Body of pancreas (tissue), 4 donors: ENCODE measurements around the gene GTPBP3.

ENCODE experiments used
- POLR2A ChIP-seq, 3 donors: fragments of 450-650 bp; IDR thresholded peaks; one replicate each; pipeline ENCODE4 v1.6.1; 2016; ENCODE audit warnings: antibody characterized with exemption in 3 of 3, mild to moderate bottlenecking in 2 of 3
- TF ChIP-seq, protein P1 (sequence below), 7 experiments: fragments of 450-650 bp in 4 of 7; fragments of 200-600 bp in 3 of 7; sonication (generic) in 3 of 7; IDR thresholded peaks; one replicate each; pipeline ENCODE4 v1.5.1; 2016 to 2019; ENCODE audit warnings: antibody characterized with exemption in 7 of 7

DNA sequence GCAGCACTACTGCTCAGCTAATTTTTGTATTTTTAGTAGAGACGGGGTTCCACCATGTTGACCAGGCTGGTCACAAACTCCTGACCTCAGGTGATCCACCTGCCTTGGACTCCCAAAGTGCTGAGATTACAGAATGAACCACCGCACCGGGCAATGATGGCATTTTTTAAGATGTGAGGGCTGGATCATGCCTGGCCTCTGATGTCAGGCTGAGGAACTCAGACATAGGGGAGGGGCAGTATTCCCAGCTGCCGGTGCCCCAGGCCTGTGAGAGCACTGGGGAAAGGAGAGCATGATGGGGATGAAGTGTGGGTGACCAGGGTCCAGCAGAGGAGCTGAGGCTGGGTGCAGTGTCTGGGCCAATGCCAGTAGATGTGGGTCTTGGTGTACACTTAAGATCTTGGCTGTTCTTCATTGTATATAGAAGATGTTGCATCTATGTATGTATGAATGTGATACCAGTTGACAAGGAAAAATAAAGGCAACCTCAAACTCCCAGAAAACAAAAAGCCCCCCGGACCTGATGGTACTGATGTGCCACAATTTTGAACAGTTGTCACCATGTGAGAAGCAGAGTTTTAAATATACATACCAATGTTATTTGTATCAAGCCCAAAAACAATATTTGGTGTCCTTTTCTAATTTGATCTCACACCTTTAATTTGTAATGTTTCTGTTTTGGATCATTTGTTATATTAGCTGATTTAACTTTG is 43.2 kb downstream of the GTPBP3 start:
- TF ChIP-seq, protein P1, sequence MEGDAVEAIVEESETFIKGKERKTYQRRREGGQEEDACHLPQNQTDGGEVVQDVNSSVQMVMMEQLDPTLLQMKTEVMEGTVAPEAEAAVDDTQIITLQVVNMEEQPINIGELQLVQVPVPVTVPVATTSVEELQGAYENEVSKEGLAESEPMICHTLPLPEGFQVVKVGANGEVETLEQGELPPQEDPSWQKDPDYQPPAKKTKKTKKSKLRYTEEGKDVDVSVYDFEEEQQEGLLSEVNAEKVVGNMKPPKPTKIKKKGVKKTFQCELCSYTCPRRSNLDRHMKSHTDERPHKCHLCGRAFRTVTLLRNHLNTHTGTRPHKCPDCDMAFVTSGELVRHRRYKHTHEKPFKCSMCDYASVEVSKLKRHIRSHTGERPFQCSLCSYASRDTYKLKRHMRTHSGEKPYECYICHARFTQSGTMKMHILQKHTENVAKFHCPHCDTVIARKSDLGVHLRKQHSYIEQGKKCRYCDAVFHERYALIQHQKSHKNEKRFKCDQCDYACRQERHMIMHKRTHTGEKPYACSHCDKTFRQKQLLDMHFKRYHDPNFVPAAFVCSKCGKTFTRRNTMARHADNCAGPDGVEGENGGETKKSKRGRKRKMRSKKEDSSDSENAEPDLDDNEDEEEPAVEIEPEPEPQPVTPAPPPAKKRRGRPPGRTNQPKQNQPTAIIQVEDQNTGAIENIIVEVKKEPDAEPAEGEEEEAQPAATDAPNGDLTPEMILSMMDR (IDR thresholded peaks at IDR 0.05) = no peak
- no peak for TF ChIP-seq POLR2A (IDR thresholded peaks at IDR 0.05)
